ENCODE measurements around the gene PRDM12.

GRCh38 chr9:130636648-130637020 lies 27.8 kb upstream of the PRDM12 start:
- no peak for TF ChIP-seq ZNF530 (tag by site-specific recombination; IDR thresholded peaks at IDR 0.05; ENCODE audit: low read depth)
- TF ChIP-seq CTCF (tag by site-specific recombination; IDR thresholded peaks at IDR 0.05), result no peak
- TF ChIP-seq, protein P1, sequence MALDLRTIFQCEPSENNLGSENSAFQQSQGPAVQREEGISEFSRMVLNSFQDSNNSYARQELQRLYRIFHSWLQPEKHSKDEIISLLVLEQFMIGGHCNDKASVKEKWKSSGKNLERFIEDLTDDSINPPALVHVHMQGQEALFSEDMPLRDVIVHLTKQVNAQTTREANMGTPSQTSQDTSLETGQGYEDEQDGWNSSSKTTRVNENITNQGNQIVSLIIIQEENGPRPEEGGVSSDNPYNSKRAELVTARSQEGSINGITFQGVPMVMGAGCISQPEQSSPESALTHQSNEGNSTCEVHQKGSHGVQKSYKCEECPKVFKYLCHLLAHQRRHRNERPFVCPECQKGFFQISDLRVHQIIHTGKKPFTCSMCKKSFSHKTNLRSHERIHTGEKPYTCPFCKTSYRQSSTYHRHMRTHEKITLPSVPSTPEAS (tag by site-specific recombination; IDR thresholded peaks at IDR 0.05), result no peak
- TF ChIP-seq REST (tag by site-specific recombination; IDR thresholded peaks at IDR 0.05), result no peak
- TF ChIP-seq TCF7L2 (IDR thresholded peaks at IDR 0.05; ENCODE audit: borderline replicate concordance, low read depth, low read length), result no peak
- no peak for TF ChIP-seq ZSCAN30 (tag by site-specific recombination; IDR thresholded peaks at IDR 0.05)
- TF ChIP-seq ZBTB21 (tag by site-specific recombination; IDR thresholded peaks at IDR 0.05), result no peak
- no peak for TF ChIP-seq ZNF571 (tag by site-specific recombination; IDR thresholded peaks at IDR 0.05)
- TF ChIP-seq ZNF701 (tag by site-specific recombination; IDR thresholded peaks at IDR 0.05), result no peak
- TF ChIP-seq ZNF639 (tag by site-specific recombination; IDR thresholded peaks at IDR 0.05), result no peak
- TF ChIP-seq PRDM1 (tag by site-specific recombination; IDR thresholded peaks at IDR 0.05), result no peak
- TF ChIP-seq, protein P2, sequence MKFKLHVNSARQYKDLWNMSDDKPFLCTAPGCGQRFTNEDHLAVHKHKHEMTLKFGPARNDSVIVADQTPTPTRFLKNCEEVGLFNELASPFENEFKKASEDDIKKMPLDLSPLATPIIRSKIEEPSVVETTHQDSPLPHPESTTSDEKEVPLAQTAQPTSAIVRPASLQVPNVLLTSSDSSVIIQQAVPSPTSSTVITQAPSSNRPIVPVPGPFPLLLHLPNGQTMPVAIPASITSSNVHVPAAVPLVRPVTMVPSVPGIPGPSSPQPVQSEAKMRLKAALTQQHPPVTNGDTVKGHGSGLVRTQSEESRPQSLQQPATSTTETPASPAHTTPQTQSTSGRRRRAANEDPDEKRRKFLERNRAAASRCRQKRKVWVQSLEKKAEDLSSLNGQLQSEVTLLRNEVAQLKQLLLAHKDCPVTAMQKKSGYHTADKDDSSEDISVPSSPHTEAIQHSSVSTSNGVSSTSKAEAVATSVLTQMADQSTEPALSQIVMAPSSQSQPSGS (tag by site-specific recombination; IDR thresholded peaks at IDR 0.05; ENCODE audit: low read depth), result no peak

Measured in HEK293 (cell line).